Neural progenitor cell (in vitro differentiated cells): ENCODE data around the gene RFX3. TPM values are rescaled to one million over a fixed set of nuclear protein-coding genes. Genes with fewer than 3 reads are reported as not detected.

Experiments used
- DNase-seq: peaks from one replicate; pipeline ENCODE4 v3.0.0-alpha.2; 2016; ENCODE audit warnings: low spot score
- H2AFZ ChIP-seq: fragments of 200-600 bp; sonication (generic); replicated peaks from 2 replicates; pipeline ENCODE4 v1.6.1; 2016; ENCODE audit warnings: antibody characterized with exemption
- H3F3A ChIP-seq: fragments of 200-600 bp; sonication (generic); 2 replicates; pipeline ENCODE4 v1.6.1; 2016; ENCODE audit warnings: antibody characterized with exemption, low read depth
- H3K27ac ChIP-seq: fragments of 200-600 bp; sonication (generic); 2 replicates; pipeline ENCODE4 v1.5.1; 2016; ENCODE audit warnings: mild to moderate bottlenecking
- H3K27me3 ChIP-seq: fragments of 200-600 bp; sonication (generic); 2 replicates; pipeline ENCODE4 v1.6.1; 2016; ENCODE audit warnings: mild to moderate bottlenecking, moderate library complexity
- H3K36me3 ChIP-seq: fragments of 200-600 bp; sonication (generic); 2 replicates; pipeline ENCODE4 v1.5.1; 2016
- H3K4me1 ChIP-seq: fragments of 200-600 bp; sonication (generic); 2 replicates; pipeline ENCODE4 v1.6.1; 2016; ENCODE audit warnings: mixed run types
- H3K4me2 ChIP-seq: fragments of 200-600 bp; sonication (generic); 2 replicates; pipeline ENCODE4 v1.6.1; 2016
- H3K4me3 ChIP-seq: fragments of 200-600 bp; sonication (generic); 2 replicates; pipeline ENCODE4 v1.5.1; 2016
- H3K79me2 ChIP-seq: fragments of 200-600 bp; sonication (generic); 2 replicates; pipeline ENCODE4 v1.6.1; 2016; ENCODE audit warnings: low read depth
- H3K9ac ChIP-seq: fragments of 200-600 bp; sonication (generic); 2 replicates; pipeline ENCODE4 v1.6.1; 2016
- H3K9me3 ChIP-seq: fragments of 200-600 bp; sonication (generic); 2 replicates; pipeline ENCODE4 v1.5.1; 2016; ENCODE audit warnings: low read depth
- H4K20me1 ChIP-seq: fragments of 200-600 bp; sonication (generic); 2 replicates; pipeline ENCODE4 v1.6.1; 2016; ENCODE audit warnings: low read depth
- H3K27ac Mint-ChIP-seq: 3 replicates; pipeline ENCODE4 v1.8.0; 2021; ENCODE audit warnings: mixed read lengths
- H3K27me3 Mint-ChIP-seq: 2 replicates; pipeline ENCODE4 v1.8.0; 2022; ENCODE audit warnings: low read depth, mild to moderate bottlenecking, inconsistent platforms, moderate library complexity, mixed read lengths; ENCODE audit not compliant: insufficient read depth
- H3K36me3 Mint-ChIP-seq: 3 replicates; pipeline ENCODE4 v1.8.0; 2021; ENCODE audit warnings: mixed read lengths
- H3K4me1 Mint-ChIP-seq: 3 replicates; pipeline ENCODE4 v1.8.0; 2021; ENCODE audit warnings: mixed read lengths
- H3K4me3 Mint-ChIP-seq: 3 replicates; pipeline ENCODE4 v1.8.0; 2021; ENCODE audit warnings: mild to moderate bottlenecking, moderate library complexity, mixed read lengths
- H3K9me3 Mint-ChIP-seq: 3 replicates; pipeline ENCODE4 v1.8.0; 2020; ENCODE audit warnings: mixed read lengths
- EZH2 ChIP-seq: fragments of 200-600 bp; sonication (generic); IDR thresholded peaks from 2 replicates; pipeline ENCODE4 v1.6.1; 2017; ENCODE audit warnings: antibody characterized with exemption, mild to moderate bottlenecking, moderate library complexity
- EZH2phosphoT487 ChIP-seq: fragments of 200-600 bp; sonication (generic); IDR thresholded peaks from 2 replicates; pipeline ENCODE4 v1.6.1; 2017; ENCODE audit warnings: antibody characterized with exemption
- total RNA-seq: library from RNA; depleted of rRNA; stranded (reverse); fragments of >200 nt; gene quantifications from 2 replicates; pipeline ENCODE4 v1.2.3, GENCODE V29; 2015; ENCODE audit warnings: low replicate concordance
- TF ChIP-seq, protein P1 (sequence below): fragments of 200-600 bp; sonication (generic); IDR thresholded peaks from 2 replicates; pipeline ENCODE4 v1.5.1; 2017; ENCODE audit warnings: antibody characterized with exemption, mild to moderate bottlenecking

The RFX3 gene
- total RNA-seq, 1 donor from 2014 or later, result 39.6 TPM

DNA sequence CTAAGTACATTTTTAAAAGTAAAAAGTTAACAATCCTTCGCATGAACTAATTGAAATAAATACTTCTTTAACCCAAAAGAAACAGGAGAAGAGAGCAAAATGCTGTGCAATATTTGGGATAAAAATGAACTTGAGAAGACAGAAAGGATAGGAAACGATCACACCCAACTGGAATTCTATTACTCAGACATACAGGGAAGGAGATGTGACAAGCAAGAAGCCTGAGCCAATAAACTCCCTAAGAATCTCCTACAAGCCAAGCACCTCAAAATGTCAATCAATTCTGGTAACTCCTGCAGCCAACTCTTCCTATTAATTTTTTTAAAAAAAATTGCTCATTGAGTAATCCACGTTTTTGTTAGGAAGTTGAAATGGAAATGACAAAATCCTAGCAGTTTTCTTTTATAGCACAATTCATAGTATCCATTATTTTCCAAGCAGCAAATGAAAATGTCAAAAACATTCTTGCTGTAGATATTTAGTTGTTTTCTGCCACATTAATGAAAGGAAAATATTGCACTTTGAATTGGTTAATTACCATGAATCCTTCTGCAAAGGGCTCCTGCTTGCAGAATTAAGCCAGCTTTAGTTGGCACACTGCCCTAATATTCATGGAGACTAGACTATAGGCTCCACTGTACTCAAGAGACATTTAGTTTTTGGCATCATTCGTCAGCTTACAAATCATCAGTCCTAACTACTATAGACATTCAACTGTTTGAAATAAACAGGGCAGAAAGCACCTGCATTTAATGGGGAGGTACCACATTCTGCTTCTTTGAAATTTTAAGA lies 89.0 kb downstream of the RFX3 start:
- H4K20me1 ChIP-seq, result peaks cover 5% of the 10 kb centered on the region
- peaks cover 33% of the 10 kb centered on the region for H3K36me3 Mint-ChIP-seq
- peaks cover 46% of the 10 kb centered on the region for H3K79me2 ChIP-seq
- H3K27ac Mint-ChIP-seq, result no peak overlapping the region
- no peaks in the 10 kb centered on the region for H3K4me1 ChIP-seq
- H3K27ac ChIP-seq, result no peak overlapping the region
- no peaks in the 10 kb centered on the region for H3K36me3 ChIP-seq
- no peaks in the 10 kb centered on the region for H3F3A ChIP-seq
- no peak overlapping the region for H3K4me2 ChIP-seq
- H3K4me3 ChIP-seq, result no peak overlapping the region
- no peak for DNase-seq
- H3K27me3 ChIP-seq, result no peaks in the 10 kb centered on the region
- H2AFZ ChIP-seq, result no peak overlapping the region
- H3K4me1 Mint-ChIP-seq, result no peaks in the 10 kb centered on the region
- peaks cover 13% of the 10 kb centered on the region for H3K9me3 Mint-ChIP-seq
- H3K9ac ChIP-seq, result no peak overlapping the region
- TF ChIP-seq EZH2, result no peak
- TF ChIP-seq, protein P1, sequence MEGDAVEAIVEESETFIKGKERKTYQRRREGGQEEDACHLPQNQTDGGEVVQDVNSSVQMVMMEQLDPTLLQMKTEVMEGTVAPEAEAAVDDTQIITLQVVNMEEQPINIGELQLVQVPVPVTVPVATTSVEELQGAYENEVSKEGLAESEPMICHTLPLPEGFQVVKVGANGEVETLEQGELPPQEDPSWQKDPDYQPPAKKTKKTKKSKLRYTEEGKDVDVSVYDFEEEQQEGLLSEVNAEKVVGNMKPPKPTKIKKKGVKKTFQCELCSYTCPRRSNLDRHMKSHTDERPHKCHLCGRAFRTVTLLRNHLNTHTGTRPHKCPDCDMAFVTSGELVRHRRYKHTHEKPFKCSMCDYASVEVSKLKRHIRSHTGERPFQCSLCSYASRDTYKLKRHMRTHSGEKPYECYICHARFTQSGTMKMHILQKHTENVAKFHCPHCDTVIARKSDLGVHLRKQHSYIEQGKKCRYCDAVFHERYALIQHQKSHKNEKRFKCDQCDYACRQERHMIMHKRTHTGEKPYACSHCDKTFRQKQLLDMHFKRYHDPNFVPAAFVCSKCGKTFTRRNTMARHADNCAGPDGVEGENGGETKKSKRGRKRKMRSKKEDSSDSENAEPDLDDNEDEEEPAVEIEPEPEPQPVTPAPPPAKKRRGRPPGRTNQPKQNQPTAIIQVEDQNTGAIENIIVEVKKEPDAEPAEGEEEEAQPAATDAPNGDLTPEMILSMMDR, result no peak
- no peak for TF ChIP-seq EZH2phosphoT487
- H3K9me3 ChIP-seq, result no peaks in the 10 kb centered on the region
- no peak overlapping the region for H3K4me3 Mint-ChIP-seq
- peaks cover 2% of the 10 kb centered on the region for H3K27me3 Mint-ChIP-seq

DNA sequence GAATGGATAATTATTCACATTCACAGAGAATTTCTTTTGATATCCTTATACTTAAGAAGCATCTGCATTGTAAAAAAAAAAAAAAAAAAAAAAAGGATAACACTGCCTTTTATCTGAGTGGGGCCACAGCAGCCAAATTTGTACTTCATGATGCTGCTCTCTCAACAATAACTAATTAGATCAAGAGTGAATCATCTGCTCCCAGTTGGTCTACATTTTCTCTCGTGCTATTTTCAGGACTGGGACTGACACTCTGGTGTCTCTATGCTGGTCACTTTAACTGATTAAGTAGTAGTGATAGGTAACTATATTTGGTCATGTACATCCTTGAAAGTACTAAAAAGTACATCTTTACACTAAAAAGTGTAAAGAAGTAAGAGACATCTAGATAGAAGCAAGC lies 90.1 kb downstream of the RFX3 start:
- no peaks in the 10 kb centered on the region for H3K27me3 ChIP-seq
- H3K4me1 ChIP-seq, result no peaks in the 10 kb centered on the region
- no peak overlapping the region for H3K9ac ChIP-seq
- peaks cover 36% of the 10 kb centered on the region for H3K36me3 Mint-ChIP-seq
- H3K79me2 ChIP-seq, result peaks cover 44% of the 10 kb centered on the region
- H3K4me2 ChIP-seq, result no peak overlapping the region
- peaks cover 2% of the 10 kb centered on the region for H4K20me1 ChIP-seq
- TF ChIP-seq, protein P1, result no peak
- TF ChIP-seq EZH2, result no peak
- no peak for TF ChIP-seq EZH2phosphoT487
- H3K4me1 Mint-ChIP-seq, result no peaks in the 10 kb centered on the region
- H2AFZ ChIP-seq, result no peak overlapping the region
- peaks cover 2% of the 10 kb centered on the region for H3K27me3 Mint-ChIP-seq
- no peak for DNase-seq
- no peak overlapping the region for H3K27ac ChIP-seq
- no peak overlapping the region for H3K4me3 ChIP-seq
- H3K9me3 ChIP-seq, result no peaks in the 10 kb centered on the region
- H3K27ac Mint-ChIP-seq, result no peak overlapping the region
- H3K4me3 Mint-ChIP-seq, result no peak overlapping the region
- H3K9me3 Mint-ChIP-seq, result peaks cover 13% of the 10 kb centered on the region
- no peaks in the 10 kb centered on the region for H3F3A ChIP-seq
- H3K36me3 ChIP-seq, result no peaks in the 10 kb centered on the region

DNA sequence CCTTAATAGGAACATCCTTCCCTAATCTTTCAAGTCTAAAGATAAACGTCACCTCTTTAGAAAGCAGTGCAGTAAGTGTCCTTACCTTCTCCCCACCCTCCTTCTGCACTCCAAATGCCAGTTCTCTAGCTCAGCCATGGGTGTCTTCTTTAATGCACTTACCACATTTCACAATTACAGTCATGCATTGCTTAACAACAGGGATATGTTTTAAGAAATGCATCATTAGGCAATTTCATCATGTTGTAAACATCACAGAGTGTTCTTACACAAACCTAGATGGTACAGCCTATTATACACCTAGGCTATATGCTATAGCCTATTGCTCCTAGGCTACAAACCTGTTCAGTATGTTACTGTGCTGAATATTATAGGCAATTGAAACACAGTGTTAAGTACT lies 91.2 kb downstream of the RFX3 start:
- H3K4me3 ChIP-seq, result no peak overlapping the region
- peaks cover 40% of the 10 kb centered on the region for H3K79me2 ChIP-seq
- TF ChIP-seq EZH2, result no peak
- TF ChIP-seq EZH2phosphoT487, result no peak
- TF ChIP-seq, protein P1, result no peak
- no peaks in the 10 kb centered on the region for H3K9me3 ChIP-seq
- H3K36me3 Mint-ChIP-seq, result peaks cover 37% of the 10 kb centered on the region
- no peaks in the 10 kb centered on the region for H3K36me3 ChIP-seq
- no peaks in the 10 kb centered on the region for H4K20me1 ChIP-seq
- H3K27ac Mint-ChIP-seq, result no peak overlapping the region
- no peak overlapping the region for H2AFZ ChIP-seq
- H3K27me3 ChIP-seq, result no peaks in the 10 kb centered on the region
- peaks cover 2% of the 10 kb centered on the region for H3K27me3 Mint-ChIP-seq
- H3K27ac ChIP-seq, result no peak overlapping the region
- no peak for DNase-seq
- no peaks in the 10 kb centered on the region for H3K4me1 Mint-ChIP-seq
- peaks cover 13% of the 10 kb centered on the region for H3K9me3 Mint-ChIP-seq
- no peaks in the 10 kb centered on the region for H3F3A ChIP-seq
- no peaks in the 10 kb centered on the region for H3K4me1 ChIP-seq
- no peak overlapping the region for H3K4me2 ChIP-seq
- no peak overlapping the region for H3K9ac ChIP-seq
- no peak overlapping the region for H3K4me3 Mint-ChIP-seq
